ENCODE measurements around the gene NUDT8. TPM values are rescaled to one million over a fixed set of nuclear protein-coding genes. Genes with fewer than 3 reads are reported as not detected.
"Not testable (repeated sequence)": the region's sequence is repeated elsewhere in the genome, so short reads cannot be mapped to it uniquely, and the experiment has no call there.

The NUDT8 gene
- total and polyA plus RNA-seq, 2 donors, result 3.0 to 5.8 TPM

DNA sequence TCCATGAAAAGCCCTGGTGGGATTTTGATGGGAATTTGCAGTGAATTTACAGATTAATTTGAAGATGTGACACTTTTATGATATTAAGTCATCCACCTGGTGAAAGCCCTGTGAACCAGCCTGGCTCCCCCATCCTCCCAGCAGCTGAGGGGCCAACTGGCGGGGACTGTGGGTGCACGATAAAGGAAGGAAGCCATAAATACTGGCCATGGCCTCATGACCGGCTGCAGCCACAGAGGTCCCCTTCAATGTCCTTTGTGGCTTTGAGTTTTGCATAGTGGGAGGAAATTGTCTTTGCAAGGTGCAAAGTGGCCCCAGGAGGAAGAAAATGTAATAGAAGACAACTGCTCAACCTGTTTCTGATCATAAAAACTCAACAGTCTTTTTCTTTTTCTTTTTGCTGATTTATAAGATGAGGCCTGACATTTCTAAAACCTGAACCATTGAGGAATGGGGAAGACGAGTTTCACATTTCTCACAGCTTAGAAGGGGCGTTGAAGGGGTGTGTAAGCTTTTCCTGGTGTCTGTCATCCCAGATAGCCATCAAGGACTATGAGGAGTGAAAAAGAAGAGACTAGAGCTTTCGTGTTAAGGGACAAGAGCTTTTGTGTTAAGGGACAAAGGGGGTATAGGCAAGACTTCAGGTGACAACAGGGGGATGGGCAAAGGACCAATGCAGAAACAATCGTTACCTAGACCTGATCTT, 29.3 kb downstream of the NUDT8 start:
- Histone ChIP-seq H3K36me3 (ENCODE audit: insufficient read depth) (no peaks in the 10 kb centered on the region), H3K4me1 (ENCODE audit: insufficient read depth) (no peaks in the 10 kb centered on the region), H3K27ac (ENCODE audit: low read depth) (no peak overlapping the region), H3K4me3 (ENCODE audit: low read depth, low read length) (no peak overlapping the region)
- no peak for DNase-seq (ENCODE audit: extremely low spot score)
- WGBS, result 52% methylated on average over 7 of the region's 7 CpGs

DNA sequence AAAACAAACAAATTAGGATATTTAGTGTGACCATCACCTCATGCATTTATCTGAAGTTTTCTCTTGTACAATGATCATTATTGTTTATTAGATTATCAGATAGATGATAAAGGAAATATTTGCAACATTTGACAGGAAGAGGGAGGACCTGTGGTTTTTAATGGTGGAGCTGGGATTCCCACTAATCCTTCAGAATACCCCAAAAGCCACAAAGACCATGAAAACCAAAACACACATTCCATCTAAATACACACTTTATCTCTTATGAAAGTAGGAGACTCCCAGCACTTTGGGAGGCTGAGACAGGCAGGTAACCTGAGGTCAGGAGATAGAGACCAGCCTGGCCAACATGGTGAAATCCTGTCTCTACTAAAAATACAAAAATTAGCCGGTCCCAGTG, 30.6 kb downstream of the NUDT8 start:
- DNase-seq (ENCODE audit: extremely low spot score), result no peak
- Histone ChIP-seq H3K4me1 (ENCODE audit: insufficient read depth) (no peaks in the 10 kb centered on the region), H3K4me3 (ENCODE audit: low read depth, low read length) (no peak overlapping the region), H3K36me3 (ENCODE audit: insufficient read depth) (no peaks in the 10 kb centered on the region), H3K27ac (ENCODE audit: low read depth) (no peak overlapping the region)
- 54% methylated on average over 1 of the region's 1 CpG for WGBS

DNA sequence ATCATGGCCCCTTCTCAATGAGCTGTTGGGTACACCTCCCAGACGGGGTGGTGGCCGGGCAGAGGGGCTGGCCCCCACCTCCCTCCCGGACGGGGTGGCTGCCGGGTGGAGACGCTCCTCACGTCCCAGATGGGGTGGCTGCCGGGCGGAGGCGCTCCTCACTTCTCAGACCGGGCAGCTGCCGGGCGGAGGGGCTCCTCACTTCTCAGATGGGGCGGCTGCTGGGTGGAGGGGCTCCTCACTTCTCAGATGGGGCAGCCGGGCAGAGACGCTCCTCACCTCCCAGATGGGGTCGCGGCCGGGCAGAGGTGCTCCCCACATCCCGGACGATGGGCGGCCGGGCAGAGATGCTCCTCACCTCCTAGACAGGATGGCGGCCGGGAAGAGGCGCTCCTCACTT, 31.8 kb downstream of the NUDT8 start:
- not testable (repeated sequence) for H3K27ac ChIP-seq (ENCODE audit: low read depth); DNase-seq (ENCODE audit: extremely low spot score); H3K4me3 ChIP-seq (ENCODE audit: low read depth, low read length); H3K36me3 ChIP-seq (ENCODE audit: insufficient read depth); H3K4me1 ChIP-seq (ENCODE audit: insufficient read depth)
- WGBS, result 94% methylated on average over 26 of the region's 26 CpGs

DNA sequence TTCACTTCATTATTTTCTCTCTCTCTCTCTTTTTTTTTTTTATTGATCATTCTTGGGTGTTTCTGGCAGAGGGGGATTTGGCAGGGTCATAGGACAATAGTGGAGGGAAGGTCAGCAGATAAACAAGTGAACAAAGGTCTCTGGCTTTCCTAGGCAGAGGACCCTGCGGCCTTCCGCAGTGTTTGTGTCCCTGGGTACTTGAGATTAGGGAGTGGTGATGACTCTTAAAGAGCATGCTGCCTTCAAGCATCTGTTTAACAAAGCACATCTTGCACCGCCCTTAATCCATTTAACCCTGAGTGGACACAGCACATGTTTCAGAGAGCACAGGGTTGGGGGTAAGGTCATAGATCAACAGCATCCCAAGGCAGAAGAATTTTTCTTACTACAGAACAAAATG, 32.3 kb downstream of the NUDT8 start:
- not testable (repeated sequence) for DNase-seq (ENCODE audit: extremely low spot score); H3K36me3 ChIP-seq (ENCODE audit: insufficient read depth); H3K27ac ChIP-seq (ENCODE audit: low read depth); H3K4me3 ChIP-seq (ENCODE audit: low read depth, low read length); H3K4me1 ChIP-seq (ENCODE audit: insufficient read depth)
- WGBS, result no CpG with 5 or more reads among the region's 3 CpGs

DNA sequence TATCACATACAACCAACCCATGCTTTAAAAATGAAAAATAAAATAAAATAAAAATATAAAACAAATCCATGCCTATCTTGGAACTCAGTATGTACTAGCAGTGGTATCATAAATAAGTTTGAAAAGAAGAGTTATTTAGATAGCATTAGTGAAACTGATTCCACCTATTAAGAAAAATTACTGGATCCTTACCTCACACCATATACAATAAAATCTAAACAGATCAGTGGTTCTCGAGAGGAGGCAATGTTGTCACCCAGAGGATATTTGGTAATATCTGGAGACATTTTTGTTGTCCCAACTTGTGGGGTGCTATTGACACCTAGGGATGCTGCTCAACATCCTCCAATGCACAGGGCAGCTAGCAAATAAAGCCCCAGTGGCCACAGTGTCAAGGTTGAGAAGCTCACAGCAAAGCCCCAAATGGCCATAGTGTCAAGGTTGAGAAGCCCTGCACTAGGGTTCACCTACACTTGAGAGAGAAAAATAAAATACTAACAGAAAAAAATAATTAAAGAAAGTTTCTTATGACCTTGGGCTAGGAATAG, 32.9 kb downstream of the NUDT8 start:
- no peak for DNase-seq (ENCODE audit: extremely low spot score)
- H3K27ac ChIP-seq (ENCODE audit: low read depth), result no peak overlapping the region
- 88% methylated on average over 1 of the region's 1 CpG for WGBS
- no peaks in the 10 kb centered on the region for H3K36me3 ChIP-seq (ENCODE audit: insufficient read depth)
- H3K4me3 ChIP-seq (ENCODE audit: low read depth, low read length), result no peak overlapping the region
- no peaks in the 10 kb centered on the region for H3K4me1 ChIP-seq (ENCODE audit: insufficient read depth)

DNA sequence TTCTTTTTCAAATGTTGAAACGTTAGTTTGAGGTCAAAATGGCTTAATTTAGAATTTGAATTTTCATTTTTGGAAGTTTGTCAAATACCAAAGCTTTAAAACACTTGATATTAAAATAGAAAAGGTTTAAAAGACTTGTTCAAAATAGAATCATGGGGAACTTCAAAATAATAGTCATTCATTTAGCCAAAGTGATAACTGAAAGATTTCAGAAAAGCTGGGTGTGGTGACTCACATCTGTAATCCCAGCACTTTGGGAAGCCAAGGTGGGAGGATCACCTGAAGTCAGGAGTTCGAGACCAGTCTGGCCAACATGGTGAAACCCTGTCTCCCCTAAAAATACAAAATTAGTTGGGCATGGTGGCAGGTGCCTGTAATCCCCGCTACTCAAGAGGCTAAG, 35.3 kb downstream of the NUDT8 start:
- H3K4me1 ChIP-seq (ENCODE audit: insufficient read depth), result no peaks in the 10 kb centered on the region
- no peak overlapping the region for H3K4me3 ChIP-seq (ENCODE audit: low read depth, low read length)
- WGBS, result 68% methylated on average over 3 of the region's 3 CpGs
- H3K36me3 ChIP-seq (ENCODE audit: insufficient read depth), result no peaks in the 10 kb centered on the region
- DNase-seq (ENCODE audit: extremely low spot score), result no peak
- H3K27ac ChIP-seq (ENCODE audit: low read depth), result no peak overlapping the region

DNA sequence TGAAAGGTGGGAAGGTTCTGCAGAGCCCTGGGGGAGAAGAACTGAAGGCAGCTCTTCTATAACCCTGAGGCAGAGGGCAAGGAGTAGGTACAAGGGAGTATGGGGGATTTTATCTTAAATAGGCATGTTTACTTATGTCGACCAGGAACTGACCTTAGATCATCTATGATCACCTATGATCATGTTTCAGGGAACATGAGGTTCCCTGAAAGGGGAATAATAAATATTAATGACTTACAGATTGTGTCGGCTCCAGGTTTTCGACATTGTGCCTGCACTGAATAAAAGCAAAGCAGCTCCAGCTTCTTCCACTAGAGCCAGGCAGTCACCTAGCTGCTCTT, 36.2 kb downstream of the NUDT8 start:
- no peak for DNase-seq (ENCODE audit: extremely low spot score)
- WGBS, result 60% methylated on average over 3 of the region's 3 CpGs
- Histone ChIP-seq H3K4me1 (ENCODE audit: insufficient read depth) (no peaks in the 10 kb centered on the region), H3K27ac (ENCODE audit: low read depth) (no peak overlapping the region), H3K36me3 (ENCODE audit: insufficient read depth) (no peaks in the 10 kb centered on the region), H3K4me3 (ENCODE audit: low read depth, low read length) (no peak overlapping the region)

DNA sequence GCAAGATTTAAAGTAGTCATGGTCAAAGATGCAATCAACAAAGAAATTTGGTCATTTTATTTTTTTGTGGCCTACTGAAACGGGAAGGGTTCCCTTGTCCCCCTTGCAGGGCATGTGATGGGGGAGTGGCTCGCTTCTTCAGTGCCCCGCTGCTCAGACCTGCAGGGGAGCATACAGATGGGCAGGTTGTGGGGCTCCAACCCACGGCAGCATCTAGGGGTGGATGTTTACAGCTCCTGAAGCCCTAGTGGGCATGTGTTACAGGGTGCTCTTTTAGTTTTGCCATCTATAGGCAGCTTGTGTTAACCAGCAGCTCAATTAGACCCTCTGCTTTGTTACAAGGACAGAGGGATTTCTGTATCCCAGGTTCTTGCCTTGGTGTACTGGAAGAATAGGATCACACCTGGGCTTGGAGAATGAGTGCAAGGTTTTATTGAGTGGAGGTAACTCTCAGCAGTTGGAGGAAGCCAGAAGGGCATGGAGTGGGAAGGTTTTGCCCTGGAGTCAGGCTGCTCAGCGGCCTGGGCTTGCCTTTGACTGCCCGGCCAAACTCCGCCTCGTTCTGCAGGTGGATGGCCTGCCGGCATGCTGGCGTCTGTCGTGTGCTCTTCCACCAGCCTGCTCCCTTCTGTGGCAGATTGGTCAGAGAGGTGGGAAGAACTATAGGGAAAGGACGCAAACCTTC, 36.7 kb downstream of the NUDT8 start:
- no peak for DNase-seq (ENCODE audit: extremely low spot score)
- Histone ChIP-seq H3K36me3 (ENCODE audit: insufficient read depth) (no peaks in the 10 kb centered on the region), H3K4me3 (ENCODE audit: low read depth, low read length) (no peak overlapping the region), H3K27ac (ENCODE audit: low read depth) (no peak overlapping the region), H3K4me1 (ENCODE audit: insufficient read depth) (no peaks in the 10 kb centered on the region)
- WGBS, result 59% methylated on average over 12 of the region's 12 CpGs

DNA sequence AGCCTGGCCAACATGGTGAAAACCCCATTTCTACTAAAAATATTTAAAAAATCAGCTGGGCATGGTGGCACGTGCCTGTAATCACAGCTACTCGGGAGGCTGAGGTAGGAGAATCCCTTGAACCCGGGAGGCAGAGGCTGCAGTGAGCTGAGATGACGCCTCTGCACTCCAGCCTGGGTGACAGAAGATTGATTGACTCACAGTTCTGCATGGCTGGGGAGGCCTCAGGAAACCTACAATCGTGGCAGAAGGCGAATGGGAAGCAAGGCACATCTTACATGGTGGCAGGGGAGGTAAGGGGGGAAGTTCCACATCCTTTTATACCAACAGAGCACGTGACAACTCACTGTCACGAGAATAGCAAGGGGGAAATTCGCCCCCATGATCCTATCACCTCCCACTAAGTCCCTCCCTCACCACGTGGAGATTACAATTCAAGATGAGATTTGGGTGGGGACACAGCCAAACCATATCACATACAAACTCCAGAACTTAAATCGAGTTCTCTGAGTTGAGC, 40.8 kb downstream of the NUDT8 start:
- not testable (repeated sequence) for H3K4me1 ChIP-seq (ENCODE audit: insufficient read depth); H3K36me3 ChIP-seq (ENCODE audit: insufficient read depth); DNase-seq (ENCODE audit: extremely low spot score); H3K27ac ChIP-seq (ENCODE audit: low read depth); H3K4me3 ChIP-seq (ENCODE audit: low read depth, low read length)
- 78% methylated on average over 11 of the region's 11 CpGs for WGBS

DNA sequence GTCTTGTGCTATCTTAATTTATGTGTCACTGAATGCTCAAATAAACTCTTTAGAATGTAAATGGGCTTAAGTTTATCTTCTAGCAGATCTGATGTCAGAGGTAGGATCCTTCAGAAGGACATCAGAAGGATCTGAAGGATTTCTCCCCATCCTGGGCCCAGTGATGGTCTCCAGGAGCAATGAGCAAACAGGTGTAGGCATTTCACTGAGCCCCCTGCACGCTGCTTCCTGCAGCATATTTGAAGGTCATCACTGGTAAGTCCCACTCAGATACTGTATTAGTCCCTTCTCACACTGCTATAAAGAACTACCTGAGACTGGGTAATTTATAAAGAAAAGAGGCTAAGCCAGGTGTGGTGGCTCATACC, 41.6 kb downstream of the NUDT8 start:
- Histone ChIP-seq H3K4me3 (ENCODE audit: low read depth, low read length) (no peak overlapping the region), H3K27ac (ENCODE audit: low read depth) (no peak overlapping the region), H3K36me3 (ENCODE audit: insufficient read depth) (peaks cover 4% of the 10 kb centered on the region), H3K4me1 (ENCODE audit: insufficient read depth) (no peaks in the 10 kb centered on the region)
- 93% methylated on average over 1 of the region's 1 CpG for WGBS
- no peak for DNase-seq (ENCODE audit: extremely low spot score)

DNA sequence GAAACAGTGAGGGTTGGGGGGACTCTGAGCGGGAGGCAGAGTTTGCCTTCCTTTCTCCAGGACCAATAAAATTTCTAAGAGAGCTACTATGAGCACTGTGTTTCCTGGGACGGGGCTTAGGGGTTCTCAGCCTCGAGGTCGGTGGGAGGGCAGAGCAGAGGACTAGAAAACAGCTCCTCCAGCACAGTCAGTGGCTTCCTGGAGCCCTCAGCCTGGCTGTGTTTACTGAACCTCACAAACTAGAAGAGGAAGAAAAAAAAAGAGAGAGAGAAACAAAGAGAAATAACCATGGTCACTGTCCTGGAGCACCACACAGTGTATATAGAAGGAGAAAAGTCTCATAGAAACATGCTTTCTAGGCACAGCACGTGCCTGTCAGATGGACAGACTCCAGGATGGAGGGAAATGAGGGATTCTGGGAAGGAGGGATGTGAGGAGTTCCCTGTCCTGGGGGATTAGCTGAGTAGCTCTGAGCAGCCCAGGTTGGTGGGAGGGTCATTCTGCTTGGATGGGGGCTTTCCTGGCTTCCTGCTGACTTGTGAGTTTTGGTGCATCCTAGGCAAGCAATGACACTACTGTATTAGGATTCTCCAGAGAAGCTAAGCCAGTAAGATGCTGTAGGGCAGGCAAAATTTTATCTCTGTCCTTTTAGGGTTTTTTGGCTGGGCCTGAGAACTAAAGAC, 43.0 kb downstream of the NUDT8 start:
- DNase-seq (ENCODE audit: extremely low spot score), result no peak
- 69% methylated on average over 5 of the region's 5 CpGs for WGBS
- H3K4me1 ChIP-seq (ENCODE audit: insufficient read depth), result no peaks in the 10 kb centered on the region
- peaks cover 4% of the 10 kb centered on the region for H3K36me3 ChIP-seq (ENCODE audit: insufficient read depth)
- no peak overlapping the region for H3K4me3 ChIP-seq (ENCODE audit: low read depth, low read length)
- H3K27ac ChIP-seq (ENCODE audit: low read depth), result no peak overlapping the region

DNA sequence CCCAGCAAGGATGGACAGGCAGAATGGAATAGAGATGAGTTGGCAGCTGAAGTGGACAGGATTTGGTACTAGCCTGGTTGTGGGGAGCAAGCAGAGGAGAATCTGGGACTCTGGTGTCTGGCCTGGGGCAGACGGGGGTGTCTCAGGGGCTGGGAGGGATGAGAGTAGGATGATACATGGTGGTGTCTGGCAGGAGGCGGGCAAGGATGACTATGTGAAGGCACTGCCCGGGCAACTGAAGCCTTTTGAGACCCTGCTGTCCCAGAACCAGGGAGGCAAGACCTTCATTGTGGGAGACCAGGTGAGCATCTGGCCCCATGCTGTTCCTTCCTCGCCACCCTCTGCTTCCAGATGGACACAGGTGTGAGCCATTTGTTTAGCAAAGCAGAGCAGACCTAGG, 43.8 kb downstream of the NUDT8 start:
- DNase-seq (ENCODE audit: extremely low spot score), result no peak
- peaks cover 4% of the 10 kb centered on the region for H3K36me3 ChIP-seq (ENCODE audit: insufficient read depth)
- 94% methylated on average over 4 of the region's 4 CpGs for WGBS
- H3K4me1 ChIP-seq (ENCODE audit: insufficient read depth), result no peaks in the 10 kb centered on the region
- H3K27ac ChIP-seq (ENCODE audit: low read depth), result no peak overlapping the region
- no peak overlapping the region for H3K4me3 ChIP-seq (ENCODE audit: low read depth, low read length)

DNA sequence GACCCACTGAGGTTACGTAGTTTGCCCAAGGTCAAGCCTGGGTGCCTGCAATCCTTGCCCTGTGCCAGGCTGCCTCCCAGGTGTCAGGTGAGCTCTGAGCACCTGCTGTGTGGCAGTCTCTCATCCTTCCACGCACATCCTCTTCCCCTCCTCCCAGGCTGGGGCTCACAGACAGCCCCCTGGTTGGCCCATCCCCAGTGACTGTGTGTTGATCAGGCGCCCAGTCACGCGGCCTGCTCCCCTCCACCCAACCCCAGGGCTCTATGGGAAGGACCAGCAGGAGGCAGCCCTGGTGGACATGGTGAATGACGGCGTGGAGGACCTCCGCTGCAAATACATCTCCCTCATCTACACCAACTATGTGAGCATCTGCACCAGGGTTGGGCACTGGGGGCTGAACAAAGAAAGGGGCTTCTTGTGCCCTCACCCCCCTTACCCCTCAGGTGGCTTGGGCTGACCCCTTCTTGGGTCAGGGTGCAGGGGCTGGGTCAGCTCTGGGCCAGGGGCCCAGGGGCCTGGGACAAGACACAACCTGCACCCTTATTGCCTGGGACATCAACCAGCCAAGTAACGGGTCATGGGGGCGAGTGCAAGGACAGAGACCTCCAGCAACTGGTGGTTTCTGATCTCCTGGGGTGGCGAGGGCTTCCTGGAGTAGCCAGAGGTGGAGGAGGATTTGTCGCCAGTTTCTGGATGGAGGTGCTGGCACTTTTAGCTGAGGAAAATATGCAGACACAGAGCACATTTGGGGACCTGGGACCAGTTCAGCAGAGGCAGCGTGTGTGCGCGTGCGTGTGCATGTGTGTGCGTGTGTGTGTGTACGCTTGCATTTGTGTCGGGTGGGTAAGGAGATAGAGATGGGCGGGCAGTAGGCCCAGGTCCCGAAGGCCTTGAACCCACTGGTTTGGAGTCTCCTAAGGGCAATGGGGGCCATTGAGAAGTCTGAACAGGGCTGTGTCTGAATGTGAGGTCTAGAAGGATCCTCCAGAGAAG, 44.6 kb downstream of the NUDT8 start:
- 79% methylated on average over 21 of the region's 21 CpGs for WGBS

More for the DNA sequence above, 44.6 kb downstream of the NUDT8 start:
- H3K4me3 ChIP-seq (ENCODE audit: low read depth, low read length), result peak overlapping the region; percentile 73
- no peaks in the 10 kb centered on the region for H3K4me1 ChIP-seq (ENCODE audit: insufficient read depth)
- DNase-seq (ENCODE audit: extremely low spot score), result no peak
- peaks cover 4% of the 10 kb centered on the region for H3K36me3 ChIP-seq (ENCODE audit: insufficient read depth)
- H3K27ac ChIP-seq (ENCODE audit: low read depth), result peak overlapping the region; percentile 98
